Adrenal gland (tissue), 12 donors: ENCODE measurements around the gene CCDC15. TPM values are rescaled to one million over a fixed set of nuclear protein-coding genes. Genes with fewer than 3 reads are reported as not detected.

ENCODE experiments used
- DNase-seq, 7 donors: peaks; one replicate each; pipeline ENCODE4 v3.0.0-alpha.2; 2019 to 2020
- H3K27ac ChIP-seq, 5 donors: fragments of 200-600 bp; sonication (generic) in 4 of 5; 1 replicate in 3 of 5; 2 replicates in 2 of 5; pipeline versions ENCODE4 v1.5.1 to v1.8.0; 2016 to 2020; ENCODE audit warnings: mild to moderate bottlenecking in 1 of 5
- H3K27me3 ChIP-seq: fragments of 200-600 bp; 2 replicates; pipeline ENCODE4 v1.8.0; 2021
- H3K36me3 ChIP-seq, 2 donors: fragments of 200-600 bp; replicated peaks in 1 of 2; 1 replicate in 1 of 2; 2 replicates in 1 of 2; pipeline versions ENCODE4 v1.5.1 to v1.8.0; 2018 to 2022
- H3K4me1 ChIP-seq, 2 donors: fragments of 200-600 bp; replicated peaks in 1 of 2; 1 replicate in 1 of 2; 2 replicates in 1 of 2; pipeline versions ENCODE4 v1.5.1 to v1.8.0; 2018 to 2021
- H3K4me3 ChIP-seq, 4 donors: fragments of 200-600 bp; sonication (generic) in 3 of 4; one replicate each; pipeline ENCODE4 v1.5.1; 2016 to 2018
- H3K9me3 ChIP-seq, 3 donors: fragments of 200-600 bp; sonication (generic) in 1 of 3; replicated peaks in 1 of 3; 1 replicate in 2 of 3; 2 replicates in 1 of 3; pipeline versions ENCODE4 v1.5.1 to v1.8.0; 2016 to 2021
- POLR2A ChIP-seq, 2 donors: fragments of 450-650 bp; IDR thresholded peaks; one replicate each; pipeline ENCODE4 v1.6.1; 2017; ENCODE audit warnings: antibody characterized with exemption in 2 of 2, mild to moderate bottlenecking in 2 of 2, moderate library complexity in 1 of 2
- WGBS, 4 donors: extraction: QIAGEN DNeasy Blood & Tissue Kit in 2 of 4; methylation state at CpG; one replicate each; pipeline versions ENCODE4 v1.1.5 to v1.1.7; 2013 to 2017; 5-methylcytosine and 5-hydroxymethylcytosine counted together
- intact Hi-C, 2 donors: fragments of 100-400 bp; cut with DNase I; formaldehyde crosslinking; loops; one replicate each; pipeline versions ENCODE4 v1.14.1 to v1.15.0; 2022 to 2023
- polyA plus RNA-seq, 3 donors: library from polyadenylated mRNA; stranded (reverse); fragments of 200-250 nt in 2 of 3; fragments of 350-450 nt in 1 of 3; fragmentation: Illumina TruSeq in 1 of 3; extraction: RNeasy Lipid Tissue Mini Kit (QIAGEN cat#74804) in 1 of 3; gene quantifications; one replicate each; pipeline ENCODE4 v1.2.3, GENCODE V29; 2013 to 2014
- total RNA-seq, 9 donors: library from RNA; depleted of rRNA in 4 of 9; stranded (reverse); fragments of >200 nt in 4 of 9; fragments of 120-200 nt in 1 of 9; fragmentation: NEBNext Ultra II Directional in 1 of 9; extraction: Animal tissue kit (Norgen Biotek cat#: 25700) in 1 of 9; gene quantifications; one replicate each; pipeline versions ENCODE4 v1.1.0 to v1.2.4, GENCODE V29; 2013 to 2023
- TF ChIP-seq, protein P1 (sequence below), 6 experiments: fragments of 450-650 bp in 4 of 6; fragments of 200-600 bp in 2 of 6; sonication (generic) in 1 of 6; IDR thresholded peaks; 1 replicate in 5 of 6; 2 replicates in 1 of 6; pipeline versions ENCODE4 v1.5.1 to v1.8.0; 2016 to 2021; ENCODE audit warnings: antibody characterized with exemption in 6 of 6, mild to moderate bottlenecking in 2 of 6, moderate library complexity in 1 of 6
- donor health status: healthy with polysubstance abuse.
- donor health status: Bipolar disorder and iron deficiency.
- donor health status: DM: yes; HTN: yes; CAD: no.
- donor health status: DM: no; HTN: no; CAD: no.
- donor health status: DM: no; HTN: no; CAD: no.
- donor health status: DM: yes; HTN: yes; CAD: no.

CCDC15 gene
- total and polyA plus RNA-seq, 12 donors = 0.47 to 4.9 (median 2.0) TPM

DNA sequence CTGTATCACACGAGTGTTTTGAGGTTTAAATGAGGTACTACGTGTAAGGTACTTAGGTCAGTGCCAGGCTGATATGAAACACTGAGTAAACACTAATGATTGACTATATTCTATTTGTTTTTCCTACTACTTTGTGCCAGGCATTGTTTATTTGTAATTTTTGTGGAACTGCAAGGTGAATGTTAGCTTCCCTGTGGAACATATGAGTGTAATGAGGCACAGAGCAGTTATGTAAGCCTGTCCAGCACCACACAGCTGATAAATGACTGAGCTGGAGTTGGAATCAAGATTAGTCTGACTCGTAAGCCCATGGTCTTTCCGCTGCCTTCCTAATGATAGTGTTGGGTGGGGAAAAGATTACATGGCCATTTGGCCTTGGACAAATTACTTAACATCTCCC is 115.0 kb downstream of the CCDC15 start:
- peak in 6 of 7 donors; percentile 47 to 83 (median 78) for DNase-seq
- peak in 1 of 2 donors; percentile 66 for TF ChIP-seq POLR2A (IDR thresholded peaks at IDR 0.05)
- TF ChIP-seq, protein P1, sequence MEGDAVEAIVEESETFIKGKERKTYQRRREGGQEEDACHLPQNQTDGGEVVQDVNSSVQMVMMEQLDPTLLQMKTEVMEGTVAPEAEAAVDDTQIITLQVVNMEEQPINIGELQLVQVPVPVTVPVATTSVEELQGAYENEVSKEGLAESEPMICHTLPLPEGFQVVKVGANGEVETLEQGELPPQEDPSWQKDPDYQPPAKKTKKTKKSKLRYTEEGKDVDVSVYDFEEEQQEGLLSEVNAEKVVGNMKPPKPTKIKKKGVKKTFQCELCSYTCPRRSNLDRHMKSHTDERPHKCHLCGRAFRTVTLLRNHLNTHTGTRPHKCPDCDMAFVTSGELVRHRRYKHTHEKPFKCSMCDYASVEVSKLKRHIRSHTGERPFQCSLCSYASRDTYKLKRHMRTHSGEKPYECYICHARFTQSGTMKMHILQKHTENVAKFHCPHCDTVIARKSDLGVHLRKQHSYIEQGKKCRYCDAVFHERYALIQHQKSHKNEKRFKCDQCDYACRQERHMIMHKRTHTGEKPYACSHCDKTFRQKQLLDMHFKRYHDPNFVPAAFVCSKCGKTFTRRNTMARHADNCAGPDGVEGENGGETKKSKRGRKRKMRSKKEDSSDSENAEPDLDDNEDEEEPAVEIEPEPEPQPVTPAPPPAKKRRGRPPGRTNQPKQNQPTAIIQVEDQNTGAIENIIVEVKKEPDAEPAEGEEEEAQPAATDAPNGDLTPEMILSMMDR (IDR thresholded peaks at IDR 0.05) = no peak
- Histone ChIP-seq H3K27ac (peak overlapping the region; percentile 78 to 97 (median 95)), H3K4me3 (no peak overlapping the region), H3K27me3 (no peaks in the 10 kb centered on the region), H3K9me3 (no peaks in the 10 kb centered on the region), H3K36me3 (no peaks in the 10 kb centered on the region), H3K4me1 (peaks cover 43 to 84% of the 10 kb centered on the region in 2 donors)
- WGBS, 4 donors = 33 to 55% (median 51%) methylated on average over 4 of the region's 4 CpGs
- intact Hi-C loops = no loop called here

DNA sequence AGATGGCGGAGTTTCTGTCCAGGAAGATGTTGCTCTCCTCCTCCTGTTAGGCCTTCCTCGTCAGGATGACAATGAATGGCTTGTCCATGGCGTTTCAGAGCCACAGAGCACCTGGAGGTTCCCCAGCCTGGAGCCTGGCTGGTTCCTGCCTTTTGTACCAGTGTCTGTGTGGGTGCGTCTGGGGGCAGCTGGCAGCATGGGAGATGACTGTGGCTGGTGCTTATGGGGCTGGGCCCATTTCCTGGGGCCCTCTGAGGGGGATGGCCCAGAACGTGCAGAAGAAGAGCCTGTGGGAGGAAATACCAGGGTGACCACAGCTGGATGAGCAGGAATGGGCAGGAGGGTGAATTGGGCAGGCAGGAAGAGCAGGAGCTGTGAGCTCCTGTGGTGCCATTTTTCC is 115.8 kb downstream of the CCDC15 start:
- H3K36me3 ChIP-seq = no peaks in the 10 kb centered on the region
- no peaks in the 10 kb centered on the region for H3K27me3 ChIP-seq
- no peaks in the 10 kb centered on the region for H3K9me3 ChIP-seq
- DNase-seq = peak in 4 of 7 donors; percentile 28 to 51 (median 31)
- peaks cover 41 to 92% of the 10 kb centered on the region in 2 donors for H3K4me1 ChIP-seq
- H3K27ac ChIP-seq = peak overlapping the region; percentile 78 to 97 (median 95)
- no peak for TF ChIP-seq POLR2A (IDR thresholded peaks at IDR 0.05)
- TF ChIP-seq, protein P1 (IDR thresholded peaks at IDR 0.05) = no peak
- WGBS, 4 donors = 64 to 100% (median 66%) methylated on average over 1 to 5 of the region's 5 CpGs
- no peak overlapping the region for H3K4me3 ChIP-seq
- intact Hi-C loops = no loop called here

DNA sequence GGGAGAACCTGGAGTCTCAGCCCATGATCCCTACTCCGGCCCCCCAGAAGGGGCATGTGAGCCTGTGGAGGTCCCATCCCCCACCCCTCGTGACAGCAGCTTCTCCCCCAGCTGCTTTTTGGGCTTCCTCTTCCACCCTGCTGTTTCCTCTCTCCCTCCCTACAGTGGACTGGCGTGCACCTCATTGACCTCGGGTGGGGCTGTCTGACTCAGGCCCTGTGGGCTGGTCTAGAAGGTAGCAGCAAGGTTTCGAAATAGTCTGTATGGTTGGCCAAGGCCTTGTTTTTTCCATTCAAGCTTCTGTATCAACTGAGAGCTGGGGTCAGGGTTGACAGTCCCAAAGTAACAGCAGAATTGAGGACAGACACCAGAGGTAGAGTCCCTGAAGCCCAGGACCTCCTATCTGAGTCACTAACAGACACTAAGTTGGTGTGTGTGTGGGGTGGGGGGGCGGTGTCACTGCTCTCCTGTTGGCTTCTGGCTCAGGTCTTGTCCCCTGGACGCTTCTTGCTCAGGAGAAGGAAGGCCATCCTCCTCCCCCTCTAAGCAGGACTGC is 116.8 kb downstream of the CCDC15 start:
- 13 to 29% (median 25%) methylated on average over 6 to 7 of the region's 7 CpGs for WGBS, 4 donors
- no peaks in the 10 kb centered on the region for H3K36me3 ChIP-seq
- H3K27me3 ChIP-seq = no peaks in the 10 kb centered on the region
- H3K4me3 ChIP-seq = no peak overlapping the region
- peak; percentile 92 to 98 (median 96) for DNase-seq
- peaks cover 41 to 95% of the 10 kb centered on the region in 2 donors for H3K4me1 ChIP-seq
- H3K27ac ChIP-seq = peak overlapping the region; percentile 78 to 97 (median 95)
- H3K9me3 ChIP-seq = no peaks in the 10 kb centered on the region
- intact Hi-C loops = no loop called here
- TF ChIP-seq POLR2A (IDR thresholded peaks at IDR 0.05) = peak in 1 of 2 donors; percentile 75
- TF ChIP-seq, protein P1 (IDR thresholded peaks at IDR 0.05) = no peak

DNA sequence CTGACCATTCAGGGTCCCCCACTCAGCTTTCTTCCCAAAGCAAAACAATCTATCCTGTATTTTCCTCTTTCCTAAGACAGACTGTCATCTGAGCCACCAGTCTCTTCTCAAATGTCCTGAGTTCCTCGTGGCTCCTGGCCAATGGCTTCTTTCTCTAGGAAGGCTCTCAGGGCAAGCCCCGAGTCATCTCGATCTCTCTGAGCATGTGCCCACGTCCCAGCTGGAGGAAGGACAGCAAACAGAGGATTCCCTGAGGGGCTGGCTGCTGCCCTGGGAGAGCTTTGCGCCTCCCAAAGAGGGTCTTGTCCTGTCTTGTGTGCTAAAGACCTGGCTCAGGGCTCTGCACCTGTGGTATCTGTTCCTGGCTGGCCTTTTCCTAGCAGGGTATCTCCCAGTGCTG is 117.4 kb downstream of the CCDC15 start:
- Histone ChIP-seq H3K4me1 (peaks cover 41 to 96% of the 10 kb centered on the region in 2 donors), H3K9me3 (no peaks in the 10 kb centered on the region), H3K36me3 (no peaks in the 10 kb centered on the region), H3K27ac (peak overlapping the region; percentile 78 to 97 (median 95)), H3K27me3 (no peaks in the 10 kb centered on the region), H3K4me3 (no peak overlapping the region)
- TF ChIP-seq POLR2A (IDR thresholded peaks at IDR 0.05) = no peak
- TF ChIP-seq, protein P1 (IDR thresholded peaks at IDR 0.05) = no peak
- intact Hi-C loops = no loop called here
- 25 to 44% (median 33%) methylated on average over 4 to 5 of the region's 5 CpGs for WGBS, 4 donors
- peak in 6 of 7 donors; percentile 57 to 79 (median 68) for DNase-seq
